ENCODE measurements around the gene IL2RA. TPM values are rescaled to one million over a fixed set of nuclear protein-coding genes. Genes with fewer than 3 reads are reported as not detected.

The IL2RA gene
- total RNA-seq, 1 experiment from 2014 or later, result not detected

GRCh38 chr10:6055929-6056328 lies 6.2 kb downstream of the IL2RA start:
- no peak for DNase-seq
- Histone ChIP-seq H3K4me3 (no peak overlapping the region), H3K4me1 (no peaks in the 10 kb centered on the region), H3K36me3 (no peaks in the 10 kb centered on the region), H3K9me3 (replicated peaks) (no peaks in the 10 kb centered on the region), H3K27ac (no peak overlapping the region), H3K27me3 (no peaks in the 10 kb centered on the region)

GRCh38 chr10:6054884-6055283 lies 7.3 kb downstream of the IL2RA start:
- DNase-seq, result no peak
- H3K9me3 ChIP-seq (replicated peaks), result no peaks in the 10 kb centered on the region
- H3K4me3 ChIP-seq, result no peak overlapping the region
- no peaks in the 10 kb centered on the region for H3K4me1 ChIP-seq
- H3K27ac ChIP-seq, result no peak overlapping the region
- H3K36me3 ChIP-seq, result no peaks in the 10 kb centered on the region
- H3K27me3 ChIP-seq, result no peaks in the 10 kb centered on the region

- no peaks in the 10 kb centered on the region for H3K27me3 ChIP-seq
- no peak for DNase-seq
- H3K36me3 ChIP-seq, result no peaks in the 10 kb centered on the region
- H3K4me1 ChIP-seq, result no peaks in the 10 kb centered on the region
- H3K27ac ChIP-seq, result no peak overlapping the region
- H3K4me3 ChIP-seq, result no peak overlapping the region
- H3K9me3 ChIP-seq (replicated peaks), result no peaks in the 10 kb centered on the region
Observed at GRCh38 chr10:6053816-6054631, 8.1 kb downstream of the IL2RA start.

GRCh38 chr10:6053303-6053702 lies 8.9 kb downstream of the IL2RA start:
- no peaks in the 10 kb centered on the region for H3K27me3 ChIP-seq
- no peaks in the 10 kb centered on the region for H3K36me3 ChIP-seq
- no peak overlapping the region for H3K4me3 ChIP-seq
- no peak for DNase-seq
- no peaks in the 10 kb centered on the region for H3K4me1 ChIP-seq
- no peak overlapping the region for H3K27ac ChIP-seq
- no peaks in the 10 kb centered on the region for H3K9me3 ChIP-seq (replicated peaks)

GRCh38 chr10:6052247-6053221 lies 9.6 kb downstream of the IL2RA start:
- no peak for DNase-seq
- Histone ChIP-seq H3K36me3 (no peaks in the 10 kb centered on the region), H3K4me3 (no peak overlapping the region)

GRCh38 chr10:6050801-6051445 lies 11.2 kb downstream of the IL2RA start:
- DNase-seq, result peak; percentile 18 to 43
- H3K27ac ChIP-seq, result no peak overlapping the region
- no peaks in the 10 kb centered on the region for H3K27me3 ChIP-seq
- no peaks in the 10 kb centered on the region for H3K36me3 ChIP-seq
- no peaks in the 10 kb centered on the region for H3K9me3 ChIP-seq (replicated peaks)
- H3K4me3 ChIP-seq, result peak overlapping the region; percentile 28
- no peaks in the 10 kb centered on the region for H3K4me1 ChIP-seq

More at GRCh38 chr10:6052247-6053221, 9.6 kb downstream of the IL2RA start:
- no peak overlapping the region for H3K27ac ChIP-seq
- no peaks in the 10 kb centered on the region for H3K27me3 ChIP-seq
- H3K9me3 ChIP-seq (replicated peaks), result no peaks in the 10 kb centered on the region
- no peaks in the 10 kb centered on the region for H3K4me1 ChIP-seq

GRCh38 chr10:6049031-6049400 lies 13.2 kb downstream of the IL2RA start:
- Histone ChIP-seq H3K9me3 (replicated peaks) (no peaks in the 10 kb centered on the region), H3K27me3 (no peaks in the 10 kb centered on the region), H3K4me1 (no peaks in the 10 kb centered on the region), H3K4me3 (no peak overlapping the region), H3K27ac (no peak overlapping the region), H3K36me3 (no peaks in the 10 kb centered on the region)
- DNase-seq, result no peak

- H3K9me3 ChIP-seq (replicated peaks), result no peaks in the 10 kb centered on the region
- no peak overlapping the region for H3K27ac ChIP-seq
- no peak overlapping the region for H3K4me3 ChIP-seq
- no peaks in the 10 kb centered on the region for H3K36me3 ChIP-seq
- no peak for DNase-seq
- H3K27me3 ChIP-seq, result no peaks in the 10 kb centered on the region
- H3K4me1 ChIP-seq, result no peaks in the 10 kb centered on the region
Observed at GRCh38 chr10:6048281-6049030, 13.7 kb downstream of the IL2RA start.

GRCh38 chr10:6047847-6048246 lies 14.3 kb downstream of the IL2RA start:
- Histone ChIP-seq H3K27me3 (no peaks in the 10 kb centered on the region), H3K36me3 (no peaks in the 10 kb centered on the region), H3K4me3 (no peak overlapping the region), H3K9me3 (replicated peaks) (no peaks in the 10 kb centered on the region), H3K27ac (no peak overlapping the region), H3K4me1 (no peaks in the 10 kb centered on the region)
- DNase-seq, result no peak

- Histone ChIP-seq H3K36me3 (no peaks in the 10 kb centered on the region), H3K9me3 (replicated peaks) (no peaks in the 10 kb centered on the region), H3K4me1 (no peaks in the 10 kb centered on the region), H3K27ac (no peak overlapping the region), H3K27me3 (0 out of 2 replicates have a peak, but pooled peaks cover 3% of the 10 kb centered on the region), H3K4me3 (no peak overlapping the region)
- DNase-seq, result no peak
Observed at GRCh38 chr10:6046773-6047611, 15.2 kb downstream of the IL2RA start.

- 0 out of 2 replicates have a peak, but pooled peaks cover 3% of the 10 kb centered on the region for H3K27me3 ChIP-seq
- H3K9me3 ChIP-seq (replicated peaks), result no peaks in the 10 kb centered on the region
- no peaks in the 10 kb centered on the region for H3K36me3 ChIP-seq
- H3K27ac ChIP-seq, result no peak overlapping the region
- H3K4me1 ChIP-seq, result no peaks in the 10 kb centered on the region
- DNase-seq, result no peak
- no peak overlapping the region for H3K4me3 ChIP-seq
Observed at GRCh38 chr10:6045878-6046772, 16.0 kb downstream of the IL2RA start.

GRCh38 chr10:6045314-6045848 lies 16.8 kb downstream of the IL2RA start:
- DNase-seq, result no peak
- no peak overlapping the region for H3K4me3 ChIP-seq

More at GRCh38 chr10:6045314-6045848, 16.8 kb downstream of the IL2RA start:
- Histone ChIP-seq H3K27ac (no peak overlapping the region), H3K4me1 (no peaks in the 10 kb centered on the region), H3K9me3 (replicated peaks) (no peaks in the 10 kb centered on the region), H3K27me3 (0 out of 2 replicates have a peak, but pooled peaks cover 3% of the 10 kb centered on the region), H3K36me3 (no peaks in the 10 kb centered on the region)
